ENCODE data around the gene ASPM.

DNA sequence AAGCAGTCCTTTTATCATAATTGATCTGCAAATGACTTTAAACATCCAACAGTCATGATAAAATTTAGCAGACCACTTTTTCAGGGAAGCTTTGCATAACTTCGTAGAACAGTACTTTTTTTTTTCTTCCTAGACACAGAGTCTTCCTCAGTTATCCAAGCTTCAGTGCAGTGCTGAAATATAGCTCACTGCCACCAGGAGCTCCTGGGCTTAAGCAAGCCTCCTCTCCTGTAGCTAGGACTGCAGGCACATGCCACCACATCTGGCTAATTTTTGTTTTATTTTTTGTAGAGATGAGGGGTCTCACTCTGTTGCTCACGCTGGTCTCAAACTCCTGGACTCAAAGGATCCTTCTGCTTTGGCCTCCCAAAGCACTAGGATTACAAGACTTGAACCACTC is 83.3 kb downstream of the ASPM start:
- TF ChIP-seq, protein P1, sequence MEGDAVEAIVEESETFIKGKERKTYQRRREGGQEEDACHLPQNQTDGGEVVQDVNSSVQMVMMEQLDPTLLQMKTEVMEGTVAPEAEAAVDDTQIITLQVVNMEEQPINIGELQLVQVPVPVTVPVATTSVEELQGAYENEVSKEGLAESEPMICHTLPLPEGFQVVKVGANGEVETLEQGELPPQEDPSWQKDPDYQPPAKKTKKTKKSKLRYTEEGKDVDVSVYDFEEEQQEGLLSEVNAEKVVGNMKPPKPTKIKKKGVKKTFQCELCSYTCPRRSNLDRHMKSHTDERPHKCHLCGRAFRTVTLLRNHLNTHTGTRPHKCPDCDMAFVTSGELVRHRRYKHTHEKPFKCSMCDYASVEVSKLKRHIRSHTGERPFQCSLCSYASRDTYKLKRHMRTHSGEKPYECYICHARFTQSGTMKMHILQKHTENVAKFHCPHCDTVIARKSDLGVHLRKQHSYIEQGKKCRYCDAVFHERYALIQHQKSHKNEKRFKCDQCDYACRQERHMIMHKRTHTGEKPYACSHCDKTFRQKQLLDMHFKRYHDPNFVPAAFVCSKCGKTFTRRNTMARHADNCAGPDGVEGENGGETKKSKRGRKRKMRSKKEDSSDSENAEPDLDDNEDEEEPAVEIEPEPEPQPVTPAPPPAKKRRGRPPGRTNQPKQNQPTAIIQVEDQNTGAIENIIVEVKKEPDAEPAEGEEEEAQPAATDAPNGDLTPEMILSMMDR (IDR thresholded peaks at IDR 0.05; ENCODE audit: low read depth, low read length): no peak
- no peak for TF ChIP-seq POLR2A (IDR thresholded peaks at IDR 0.05; ENCODE audit: extremely low read depth, insufficient read length)

All from NB4 (cell line).